Suprapubic skin (tissue), 4 donors: ENCODE data around the gene JAK1. TPM values are rescaled to one million over a fixed set of nuclear protein-coding genes. Genes with fewer than 3 reads are reported as not detected.

Experiments used
- DNase-seq, 2 donors: peaks; one replicate each; pipeline ENCODE4 v3.0.0-alpha.2; 2019; ENCODE audit warnings: low spot score in 2 of 2
- H3K27ac ChIP-seq: fragments of 200-600 bp; sonication (generic); one replicate; pipeline ENCODE4 v1.5.1; 2019
- H3K27me3 ChIP-seq: fragments of 200-600 bp; sonication (generic); one replicate; pipeline ENCODE4 v1.5.1; 2019
- H3K36me3 ChIP-seq: fragments of 200-600 bp; sonication (generic); one replicate; pipeline ENCODE4 v1.5.1; 2019
- H3K4me1 ChIP-seq: fragments of 200-600 bp; sonication (generic); one replicate; pipeline ENCODE4 v1.5.1; 2019
- H3K4me3 ChIP-seq: fragments of 200-600 bp; sonication (generic); one replicate; pipeline ENCODE4 v1.5.1; 2019; ENCODE audit warnings: mild to moderate bottlenecking
- H3K9me3 ChIP-seq: fragments of 200-600 bp; sonication (generic); one replicate; pipeline ENCODE4 v1.5.1; 2019
- EP300 ChIP-seq: sonication (generic); formaldehyde crosslinking; IDR thresholded peaks from one replicate; pipeline ENCODE4 v1.6.1; 2017; ENCODE audit warnings: antibody characterized with exemption
- POLR2A ChIP-seq, 2 donors: fragments of 450-650 bp; IDR thresholded peaks; one replicate each; pipeline ENCODE4 v1.6.1; 2017; ENCODE audit warnings: antibody characterized with exemption in 2 of 2, mild to moderate bottlenecking in 2 of 2, moderate library complexity in 2 of 2
- POLR2AphosphoS5 ChIP-seq, 3 donors: sonication (generic); formaldehyde crosslinking; IDR thresholded peaks; one replicate each; pipeline ENCODE4 v1.6.1; 2017; ENCODE audit warnings: antibody characterized with exemption in 3 of 3
- WGBS: methylation state at CpG from one replicate; pipeline ENCODE4 v1.1.5; 2018; 5-methylcytosine and 5-hydroxymethylcytosine counted together
- total RNA-seq, 4 donors: library from RNA; depleted of rRNA; stranded (reverse); fragments of >200 nt; gene quantifications; one replicate each; pipeline ENCODE4 v1.1.0, GENCODE V29; 2016
- TF ChIP-seq, protein P1 (sequence below), 2 donors: fragments of 200-600 bp in 1 of 2; fragments of 450-650 bp in 1 of 2; sonication (generic) in 1 of 2; IDR thresholded peaks; one replicate each; pipeline ENCODE4 v1.5.1; 2016 to 2019; ENCODE audit warnings: antibody characterized with exemption in 2 of 2, mild to moderate bottlenecking in 1 of 2, moderate library complexity in 1 of 2

The JAK1 gene
- total RNA-seq, 4 donors from 2014 or later = 99.0 to 169 (median 127) TPM

DNA sequence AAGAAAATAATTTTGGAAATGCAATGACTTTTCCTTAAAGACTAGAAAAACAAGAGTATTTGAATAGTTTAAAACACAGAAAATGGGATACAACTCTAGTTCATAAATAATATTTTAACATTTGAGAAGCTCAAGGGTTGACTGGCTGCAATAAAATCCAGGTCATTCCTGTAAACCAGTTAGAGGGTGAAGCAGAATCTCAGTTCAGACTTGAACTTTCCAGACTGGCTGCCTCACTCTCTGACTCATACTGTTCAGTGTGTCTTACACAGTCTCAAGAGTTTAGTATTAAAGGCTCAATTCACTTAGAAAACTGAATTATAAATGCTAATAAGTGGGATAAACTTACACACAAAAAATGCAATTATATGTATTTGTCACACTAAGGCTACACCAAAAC lies 131.6 kb downstream of the JAK1 start:
- TF ChIP-seq EP300 (no peak), POLR2AphosphoS5 (IDR thresholded peaks at IDR 0.05) (no peak), POLR2A (IDR thresholded peaks at IDR 0.05) (no peak)
- TF ChIP-seq, protein P1, sequence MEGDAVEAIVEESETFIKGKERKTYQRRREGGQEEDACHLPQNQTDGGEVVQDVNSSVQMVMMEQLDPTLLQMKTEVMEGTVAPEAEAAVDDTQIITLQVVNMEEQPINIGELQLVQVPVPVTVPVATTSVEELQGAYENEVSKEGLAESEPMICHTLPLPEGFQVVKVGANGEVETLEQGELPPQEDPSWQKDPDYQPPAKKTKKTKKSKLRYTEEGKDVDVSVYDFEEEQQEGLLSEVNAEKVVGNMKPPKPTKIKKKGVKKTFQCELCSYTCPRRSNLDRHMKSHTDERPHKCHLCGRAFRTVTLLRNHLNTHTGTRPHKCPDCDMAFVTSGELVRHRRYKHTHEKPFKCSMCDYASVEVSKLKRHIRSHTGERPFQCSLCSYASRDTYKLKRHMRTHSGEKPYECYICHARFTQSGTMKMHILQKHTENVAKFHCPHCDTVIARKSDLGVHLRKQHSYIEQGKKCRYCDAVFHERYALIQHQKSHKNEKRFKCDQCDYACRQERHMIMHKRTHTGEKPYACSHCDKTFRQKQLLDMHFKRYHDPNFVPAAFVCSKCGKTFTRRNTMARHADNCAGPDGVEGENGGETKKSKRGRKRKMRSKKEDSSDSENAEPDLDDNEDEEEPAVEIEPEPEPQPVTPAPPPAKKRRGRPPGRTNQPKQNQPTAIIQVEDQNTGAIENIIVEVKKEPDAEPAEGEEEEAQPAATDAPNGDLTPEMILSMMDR (IDR thresholded peaks at IDR 0.05) = no peak
- Histone ChIP-seq H3K4me1 (no peaks in the 10 kb centered on the region), H3K36me3 (peaks cover 82% of the 10 kb centered on the region), H3K27me3 (no peaks in the 10 kb centered on the region), H3K4me3 (no peak overlapping the region), H3K27ac (no peak overlapping the region), H3K9me3 (no peaks in the 10 kb centered on the region)
- DNase-seq = no peak

DNA sequence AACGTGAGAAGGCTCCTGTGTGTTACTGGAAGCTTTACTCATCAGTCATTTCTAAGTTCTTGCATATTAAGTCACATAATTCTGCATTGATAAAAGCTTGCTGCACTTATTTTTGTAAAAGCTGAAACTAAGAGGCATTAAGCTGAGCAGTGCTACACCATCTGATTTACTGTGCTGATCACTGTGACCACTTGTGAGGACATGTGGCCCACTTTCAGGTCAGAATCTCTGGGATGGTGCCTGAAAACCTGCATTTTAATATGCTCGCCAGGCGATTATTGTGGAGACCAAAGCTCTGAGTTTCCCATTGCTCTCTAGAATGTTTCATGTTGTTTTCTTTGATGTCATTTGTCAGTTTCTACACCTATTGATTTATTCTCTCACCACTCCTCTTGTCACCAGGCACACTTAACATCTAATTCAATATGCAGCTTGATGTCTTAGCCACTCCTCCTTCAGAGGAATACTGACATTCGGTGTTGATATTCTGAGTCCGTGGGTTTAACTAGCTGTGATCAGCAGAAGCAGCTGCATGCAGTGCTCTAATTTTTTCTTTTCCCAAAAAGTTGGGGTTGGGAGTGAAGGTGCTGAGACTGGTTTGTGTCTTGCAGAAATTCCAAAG lies 136.2 kb downstream of the JAK1 start:
- Histone ChIP-seq H3K36me3 (peaks cover 39% of the 10 kb centered on the region), H3K4me1 (no peaks in the 10 kb centered on the region), H3K27me3 (no peaks in the 10 kb centered on the region), H3K27ac (no peak overlapping the region), H3K4me3 (no peak overlapping the region), H3K9me3 (no peaks in the 10 kb centered on the region)
- 64% methylated on average over 5 of the region's 5 CpGs for WGBS
- TF ChIP-seq EP300 (no peak), POLR2AphosphoS5 (IDR thresholded peaks at IDR 0.05) (no peak), POLR2A (IDR thresholded peaks at IDR 0.05) (no peak)
- TF ChIP-seq, protein P1 (IDR thresholded peaks at IDR 0.05) = no peak
- no peak for DNase-seq

DNA sequence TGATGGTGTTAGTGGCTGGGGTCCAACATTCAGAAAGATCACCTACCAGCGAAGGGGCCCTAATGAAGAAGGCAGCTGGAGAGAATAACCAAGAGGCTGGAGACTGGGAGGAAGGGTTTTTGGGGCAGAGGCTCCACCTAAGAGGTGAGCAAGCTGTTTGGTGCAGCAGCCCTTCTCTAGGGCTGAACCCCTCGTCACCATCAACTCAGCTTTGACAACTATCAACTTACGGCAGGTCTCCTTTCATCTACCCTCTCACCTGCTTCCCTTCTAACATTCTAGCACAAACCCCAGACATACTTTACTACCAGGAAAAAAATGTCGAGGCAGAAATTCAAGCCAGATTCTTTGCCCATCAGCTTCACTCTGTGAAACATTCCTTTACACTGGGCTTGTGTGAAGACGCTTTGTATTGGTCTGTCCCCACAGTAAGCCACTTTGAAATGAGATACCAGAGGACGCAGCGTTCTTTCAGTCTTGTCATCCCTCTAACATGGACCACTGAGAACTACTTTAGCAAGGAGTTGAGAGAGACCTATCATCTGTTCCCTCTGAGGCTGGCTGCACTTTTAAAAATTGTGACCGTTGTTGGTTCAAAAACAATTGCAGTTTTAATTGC lies 136.8 kb downstream of the JAK1 start:
- TF ChIP-seq, protein P1 (IDR thresholded peaks at IDR 0.05) = no peak
- no peak for TF ChIP-seq EP300
- no peak for TF ChIP-seq POLR2AphosphoS5 (IDR thresholded peaks at IDR 0.05)
- no peak for DNase-seq
- Histone ChIP-seq H3K36me3 (peaks cover 33% of the 10 kb centered on the region), H3K4me3 (no peak overlapping the region), H3K4me1 (no peaks in the 10 kb centered on the region), H3K27ac (no peak overlapping the region), H3K9me3 (no peaks in the 10 kb centered on the region), H3K27me3 (no peaks in the 10 kb centered on the region)
- 77% methylated on average over 8 of the region's 8 CpGs for WGBS

DNA sequence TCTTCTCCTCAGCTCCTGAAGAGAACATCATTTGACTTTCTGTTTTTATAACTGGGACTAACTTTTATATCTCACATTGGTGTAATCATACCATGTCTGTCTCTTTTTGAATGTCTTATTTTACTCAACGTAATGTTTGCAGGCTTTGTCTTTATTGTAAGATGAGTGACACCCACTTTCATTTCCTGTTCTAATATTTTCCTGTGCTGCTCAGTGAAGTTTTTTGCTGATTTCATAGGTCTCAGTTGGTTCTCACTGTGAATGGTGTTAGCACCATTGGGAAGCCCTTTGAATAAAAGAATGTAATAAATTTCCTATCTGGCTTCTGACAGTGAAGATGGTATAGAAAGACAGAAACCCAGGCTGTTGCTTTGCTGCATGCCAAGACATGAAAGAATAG lies 137.5 kb downstream of the JAK1 start:
- no peak for DNase-seq
- Histone ChIP-seq H3K36me3 (peaks cover 26% of the 10 kb centered on the region), H3K27me3 (no peaks in the 10 kb centered on the region), H3K4me3 (no peak overlapping the region), H3K4me1 (no peaks in the 10 kb centered on the region), H3K9me3 (no peaks in the 10 kb centered on the region), H3K27ac (no peak overlapping the region)
- 54% methylated on average over 1 of the region's 1 CpG for WGBS
- TF ChIP-seq EP300 (no peak), POLR2A (IDR thresholded peaks at IDR 0.05) (no peak)

DNA sequence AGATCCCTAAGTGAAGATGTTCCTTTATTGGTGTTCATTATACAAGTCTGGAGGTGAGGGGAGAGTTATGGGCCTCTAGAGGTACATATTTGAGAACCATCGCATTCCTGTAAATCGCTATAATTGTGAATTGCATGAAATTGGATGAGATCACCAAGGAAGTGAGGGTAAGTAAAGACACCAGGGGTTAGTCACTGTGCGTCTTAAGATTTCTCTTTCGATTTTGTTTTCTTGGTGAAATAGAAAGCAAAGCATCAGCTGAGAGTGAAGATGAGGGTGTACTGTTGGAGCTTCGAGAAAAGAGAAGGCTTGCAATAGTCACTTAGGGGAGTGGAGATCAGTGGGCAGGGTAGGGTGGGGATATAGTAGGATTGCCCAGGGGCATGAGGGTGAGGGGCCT lies 139.4 kb downstream of the JAK1 start:
- Histone ChIP-seq H3K27ac (no peak overlapping the region), H3K4me3 (no peak overlapping the region), H3K36me3 (peaks cover 10% of the 10 kb centered on the region), H3K4me1 (no peaks in the 10 kb centered on the region), H3K27me3 (no peaks in the 10 kb centered on the region), H3K9me3 (no peaks in the 10 kb centered on the region)
- DNase-seq = no peak
- 89% methylated on average over 5 of the region's 5 CpGs for WGBS
- TF ChIP-seq POLR2A (IDR thresholded peaks at IDR 0.05) (no peak), EP300 (no peak), POLR2AphosphoS5 (IDR thresholded peaks at IDR 0.05) (no peak)
- TF ChIP-seq, protein P1 (IDR thresholded peaks at IDR 0.05) = no peak
